ENCODE results near the gene TOR3A.

DNA sequence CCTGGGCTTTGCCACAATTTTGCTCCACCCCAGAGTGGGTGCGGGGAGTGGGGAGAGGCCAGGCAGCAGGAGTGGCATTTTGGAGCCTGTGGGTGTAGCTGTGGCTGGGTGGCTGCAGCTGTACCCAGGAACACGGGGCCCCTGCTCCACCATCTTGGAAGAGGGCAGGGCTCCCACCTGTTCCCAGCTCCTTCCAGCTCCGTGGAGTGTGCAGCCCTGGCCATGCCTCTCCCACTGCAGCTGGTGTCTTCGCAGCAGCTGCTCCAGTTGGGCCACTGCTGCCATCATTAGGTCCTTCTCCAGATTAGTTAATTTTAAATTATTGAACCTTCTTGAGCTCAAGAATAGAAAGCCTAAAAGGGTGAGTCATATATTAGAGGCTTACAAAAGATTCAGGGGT, 38.6 kb upstream of the TOR3A start:
- TF ChIP-seq, protein P1, sequence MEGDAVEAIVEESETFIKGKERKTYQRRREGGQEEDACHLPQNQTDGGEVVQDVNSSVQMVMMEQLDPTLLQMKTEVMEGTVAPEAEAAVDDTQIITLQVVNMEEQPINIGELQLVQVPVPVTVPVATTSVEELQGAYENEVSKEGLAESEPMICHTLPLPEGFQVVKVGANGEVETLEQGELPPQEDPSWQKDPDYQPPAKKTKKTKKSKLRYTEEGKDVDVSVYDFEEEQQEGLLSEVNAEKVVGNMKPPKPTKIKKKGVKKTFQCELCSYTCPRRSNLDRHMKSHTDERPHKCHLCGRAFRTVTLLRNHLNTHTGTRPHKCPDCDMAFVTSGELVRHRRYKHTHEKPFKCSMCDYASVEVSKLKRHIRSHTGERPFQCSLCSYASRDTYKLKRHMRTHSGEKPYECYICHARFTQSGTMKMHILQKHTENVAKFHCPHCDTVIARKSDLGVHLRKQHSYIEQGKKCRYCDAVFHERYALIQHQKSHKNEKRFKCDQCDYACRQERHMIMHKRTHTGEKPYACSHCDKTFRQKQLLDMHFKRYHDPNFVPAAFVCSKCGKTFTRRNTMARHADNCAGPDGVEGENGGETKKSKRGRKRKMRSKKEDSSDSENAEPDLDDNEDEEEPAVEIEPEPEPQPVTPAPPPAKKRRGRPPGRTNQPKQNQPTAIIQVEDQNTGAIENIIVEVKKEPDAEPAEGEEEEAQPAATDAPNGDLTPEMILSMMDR (IDR thresholded peaks at IDR 0.05), result no peak
- TF ChIP-seq ZFX (IDR thresholded peaks at IDR 0.05; ENCODE audit: borderline replicate concordance), result no peak

All from 22Rv1 (cell line).